M059J (cell line): ENCODE measurements around the gene FSTL1. TPM values are rescaled to one million over a fixed set of nuclear protein-coding genes. Genes with fewer than 3 reads are reported as not detected.

Source experiments
- DNase-seq: peaks from one replicate; pipeline ENCODE4 v3.0.0-alpha.2; 2012; ENCODE audit warnings: low read depth
- total RNA-seq: library from RNA; depleted of rRNA; stranded (reverse); fragments of >200 nt; shearing (Covaris generic); gene quantifications from 2 replicates; pipeline ENCODE4 v1.2.3, GENCODE V29; 2014

Gene FSTL1
- total RNA-seq, 1 experiment from 2014 or later = 1,312 TPM

GRCh38 chr3:120468635-120469295 is 18.0 kb upstream of the FSTL1 start:
- DNase-seq = peak; percentile 55

GRCh38 chr3:120462409-120462959 is 11.7 kb upstream of the FSTL1 start:
- no peak for DNase-seq

GRCh38 chr3:120461416-120461815 is 10.6 kb upstream of the FSTL1 start:
- peak; percentile 60 for DNase-seq

- peak; percentile 61 for DNase-seq
Observed at GRCh38 chr3:120460862-120461261, 10.1 kb upstream of the FSTL1 start.

GRCh38 chr3:120460181-120460790 is 9.5 kb upstream of the FSTL1 start:
- DNase-seq = no peak

GRCh38 chr3:120459196-120459595 is 8.4 kb upstream of the FSTL1 start:
- no peak for DNase-seq

GRCh38 chr3:120457827-120458226 is 7.0 kb upstream of the FSTL1 start:
- no peak for DNase-seq

GRCh38 chr3:120454076-120454689 is 3.4 kb upstream of the FSTL1 start:
- no peak for DNase-seq

- DNase-seq = no peak
Observed at GRCh38 chr3:120452816-120453215, 2.0 kb upstream of the FSTL1 start.

GRCh38 chr3:120451806-120452205 is 1.0 kb upstream of the FSTL1 start:
- DNase-seq = no peak

- DNase-seq = no peak
Observed at GRCh38 chr3:120451272-120451761, 525 bp upstream of the FSTL1 start.

GRCh38 chr3:120449701-120450599 is 842 bp downstream of the FSTL1 start:
- peak; percentile 63 for DNase-seq

- DNase-seq = no peak
Observed at GRCh38 chr3:120449251-120449650, 1.5 kb downstream of the FSTL1 start.

GRCh38 chr3:120448756-120449155 is 2.0 kb downstream of the FSTL1 start:
- peak; percentile 88 for DNase-seq

- DNase-seq = no peak
Observed at GRCh38 chr3:120446891-120447668, 3.7 kb downstream of the FSTL1 start.

- no peak for DNase-seq
Observed at GRCh38 chr3:120445654-120446053, 5.1 kb downstream of the FSTL1 start.

GRCh38 chr3:120443626-120444123 is 7.1 kb downstream of the FSTL1 start:
- no peak for DNase-seq

- no peak for DNase-seq
Observed at GRCh38 chr3:120442975-120443517, 7.7 kb downstream of the FSTL1 start.

GRCh38 chr3:120441776-120442175 is 9.0 kb downstream of the FSTL1 start:
- DNase-seq = no peak

- no peak for DNase-seq
Observed at GRCh38 chr3:120440762-120441161, 10.0 kb downstream of the FSTL1 start.
